Caco-2 (cell line): ENCODE measurements around the gene SPRR2D. TPM values are rescaled to one million over a fixed set of nuclear protein-coding genes. Genes with fewer than 3 reads are reported as not detected.
"Not testable (repeated sequence)": the region's sequence is repeated elsewhere in the genome, so short reads cannot be mapped to it uniquely, and the experiment has no call there.

ENCODE experiments used
- BruUV-seq: library from RNA; stranded (reverse); fragments of 400-500 nt; replicated peaks from 2 replicates; lab custom pipeline; 2021; lab: Mats Ljungman, UMichigan
- CTCF ChIA-PET: fragments of 300-600 bp; sonication (Branson Sonifier 250); formaldehyde crosslinking; loops from one replicate; lab custom pipeline; 2022; ENCODE audit warnings: antibody characterized with exemption; lab: Charles Lee
- POLR2A ChIA-PET: fragments of 300-600 bp; sonication (Branson Sonifier 250); formaldehyde crosslinking; loops from one replicate; lab custom pipeline; 2022; ENCODE audit warnings: antibody characterized with exemption; lab: Charles Lee
- DNase-seq, 2 experiments: peaks; one replicate each; pipeline versions ENCODE4 v3.0.0 to v3.0.0-alpha.2; 2020 to 2022
- H3K27me3 ChIP-seq: replicated peaks from 2 replicates; pipeline ENCODE4 v1.6.0; 2011; ENCODE audit warnings: low read length; ENCODE audit not compliant: control insufficient read depth, insufficient read depth
- H3K36me3 ChIP-seq: 2 replicates; pipeline ENCODE4 v1.5.1; 2011; ENCODE audit warnings: low read length; ENCODE audit not compliant: control insufficient read depth, insufficient read depth
- H3K4me1 ChIP-seq: fragments of 250-450 bp; sonication (Bioruptor Pico); 2 replicates; pipeline ENCODE4 v1.5.1; 2020; ENCODE audit warnings: mild to moderate bottlenecking
- H3K4me3 ChIP-seq: 2 replicates; pipeline ENCODE4 v1.5.1; 2011; ENCODE audit warnings: low read depth, mild to moderate bottlenecking, control low read depth, low read length
- H3K9me3 ChIP-seq: fragments of 250-450 bp; sonication (Bioruptor Pico); 2 replicates; pipeline ENCODE4 v1.5.1; 2020; ENCODE audit warnings: mild to moderate bottlenecking, moderate library complexity
- H3K27ac Mint-ChIP-seq: one replicate; pipeline ENCODE4 v1.8.0; 2022; ENCODE audit warnings: mixed read lengths; ENCODE audit not compliant: unreplicated experiment
- H3K27me3 Mint-ChIP-seq: one replicate; pipeline ENCODE4 v1.8.0; 2022; ENCODE audit warnings: mixed read lengths; ENCODE audit not compliant: insufficient read depth, unreplicated experiment
- H3K36me3 Mint-ChIP-seq: one replicate; pipeline ENCODE4 v1.8.0; 2022; ENCODE audit warnings: mild to moderate bottlenecking, mixed read lengths; ENCODE audit not compliant: insufficient read depth, unreplicated experiment
- H3K4me1 Mint-ChIP-seq: one replicate; pipeline ENCODE4 v1.8.0; 2022; ENCODE audit warnings: low read depth, mixed read lengths; ENCODE audit not compliant: unreplicated experiment
- H3K4me3 Mint-ChIP-seq: one replicate; pipeline ENCODE4 v1.8.0; 2022; ENCODE audit warnings: mild to moderate bottlenecking, moderate library complexity, mixed read lengths; ENCODE audit not compliant: unreplicated experiment
- H3K9me3 Mint-ChIP-seq: one replicate; pipeline ENCODE4 v1.8.0; 2022; ENCODE audit warnings: mixed read lengths; ENCODE audit not compliant: unreplicated experiment
- CTCF ChIP-seq, 2 experiments: fragments of 200-600 bp in 1 of 2; IDR thresholded peaks; 1 replicate in 1 of 2; 2 replicates in 1 of 2; pipeline versions ENCODE4 v1.5.1 to v1.8.0; 2011 to 2022; ENCODE audit warnings: antibody characterized with exemption in 1 of 2, control low read depth in 1 of 2, inconsistent platforms in 1 of 2, low read depth in 1 of 2, low read length in 1 of 2, mild to moderate bottlenecking in 1 of 2, moderate library complexity in 1 of 2; ENCODE audit not compliant: insufficient read depth in 1 of 2, severe bottlenecking in 1 of 2, unreplicated experiment in 1 of 2
- intact Hi-C: fragments of 100-400 bp; cut with micrococcal nuclease; formaldehyde crosslinking; loops from one replicate; pipeline ENCODE4 v1.10.0; 2022; ENCODE audit not compliant: unreplicated experiment
- total RNA-seq: library from RNA; stranded (reverse); gene quantifications from 2 replicates; pipeline ENCODE4 v1.2.3, GENCODE V29; 2022

The SPRR2D gene
- total RNA-seq, 1 experiment from 2014 or later: not detected

- Histone ChIP-seq H3K4me1 (peaks cover 22% of the 10 kb centered on the region), H3K9me3 (no peaks in the 10 kb centered on the region), H3K27me3 (no peaks in the 10 kb centered on the region), H3K36me3 (no peaks in the 10 kb centered on the region), H3K4me3 (no peak overlapping the region)
- H3K9me3 Mint-ChIP-seq: no peaks in the 10 kb centered on the region
- no peaks in the 10 kb centered on the region for H3K36me3 Mint-ChIP-seq
- DNase-seq: peak; percentile 17 to 58
- BruUV-seq: no TSS peak
- peak overlapping the region; percentile 5 for H3K4me3 Mint-ChIP-seq
- POLR2A ChIA-PET: no interaction called here
- H3K27me3 Mint-ChIP-seq: peaks cover 13% of the 10 kb centered on the region
- no peak for TF ChIP-seq CTCF (IDR thresholded peaks at IDR 0.05; ENCODE audit: insufficient read depth in 1 of 2, low read depth in 1 of 2, low read length in 1 of 2, severe bottlenecking in 1 of 2, unreplicated experiment in 1 of 2)
- H3K4me1 Mint-ChIP-seq: peaks cover 14% of the 10 kb centered on the region
- H3K27ac Mint-ChIP-seq: peak overlapping the region; percentile 60
- intact Hi-C loops: no loop called here
- CTCF ChIA-PET: no interaction called here
These were observed 18.2 kb upstream of the SPRR2D start for GRCh38 chr1:153058826-153059784.

GRCh38 chr1:153058154-153058553 lies 17.2 kb upstream of the SPRR2D start:
- H3K4me3 ChIP-seq: no peak overlapping the region
- CTCF ChIA-PET: no interaction called here
- Mint-ChIP-seq H3K36me3 (no peaks in the 10 kb centered on the region), H3K4me3 (no peak overlapping the region), H3K27me3 (peaks cover 12% of the 10 kb centered on the region), H3K4me1 (peaks cover 14% of the 10 kb centered on the region), H3K27ac (no peak overlapping the region), H3K9me3 (no peaks in the 10 kb centered on the region)
- peaks cover 22% of the 10 kb centered on the region for H3K4me1 ChIP-seq
- TF ChIP-seq CTCF (IDR thresholded peaks at IDR 0.05; ENCODE audit: insufficient read depth in 1 of 2, low read depth in 1 of 2, low read length in 1 of 2, severe bottlenecking in 1 of 2, unreplicated experiment in 1 of 2): peak in 1 of 2 experiments; percentile 7
- H3K9me3 ChIP-seq: no peaks in the 10 kb centered on the region
- POLR2A ChIA-PET: no interaction called here
- no peaks in the 10 kb centered on the region for H3K36me3 ChIP-seq
- BruUV-seq: no TSS peak
- no peaks in the 10 kb centered on the region for H3K27me3 ChIP-seq
- intact Hi-C loops: no loop called here
- no peak for DNase-seq

GRCh38 chr1:153057375-153057774 lies 16.5 kb upstream of the SPRR2D start, which contains the start of gene SPRR2A:
Gene SPRR2A, minus strand, starts transcription at chr1:153057512. Its CDS starts 777 bp downstream, at chr1:153056735.
- Mint-ChIP-seq H3K9me3 (no peaks in the 10 kb centered on the region), H3K27me3 (peaks cover 16% of the 10 kb centered on the region), H3K4me1 (peaks cover 14% of the 10 kb centered on the region), H3K36me3 (no peaks in the 10 kb centered on the region), H3K4me3 (no peak within 1 kb of the TSS), H3K27ac (no peak within 1 kb of the TSS)
- no peak for TF ChIP-seq CTCF (IDR thresholded peaks at IDR 0.05; ENCODE audit: insufficient read depth in 1 of 2, low read depth in 1 of 2, low read length in 1 of 2, severe bottlenecking in 1 of 2, unreplicated experiment in 1 of 2)
- no peak for DNase-seq
- POLR2A ChIA-PET: no interaction called here
- Histone ChIP-seq H3K9me3 (no peaks in the 10 kb centered on the region), H3K4me3 (no peak within 1 kb of the TSS), H3K4me1 (peaks cover 22% of the 10 kb centered on the region), H3K36me3 (no peaks in the 10 kb centered on the region), H3K27me3 (no peaks in the 10 kb centered on the region)
- intact Hi-C loops: no loop called here
- no TSS peak for BruUV-seq
- CTCF ChIA-PET: no interaction called here

GRCh38 chr1:153056111-153056510 lies 15.2 kb upstream of the SPRR2D start:
- DNase-seq, H3K9me3 ChIP-seq, H3K4me3 Mint-ChIP-seq, H3K36me3 ChIP-seq, H3K27me3 ChIP-seq, H3K4me3 ChIP-seq, H3K27ac Mint-ChIP-seq, intact Hi-C loops, H3K9me3 Mint-ChIP-seq, BruUV-seq, POLR2A ChIA-PET, H3K36me3 Mint-ChIP-seq: not testable (repeated sequence)
- CTCF ChIA-PET: interaction anchor here (0.5 kb wide), 1 partner anchor 402 kb away, joined by 3 read pairs; no protein-coding TSS in a partner anchor
- Mint-ChIP-seq H3K4me1 (peaks cover 14% of the 10 kb centered on the region), H3K27me3 (peaks cover 24% of the 10 kb centered on the region)
- H3K4me1 ChIP-seq: peaks cover 22% of the 10 kb centered on the region
